Immature natural killer cell (primary cell): ENCODE results near the gene UCP3. TPM values are rescaled to one million over a fixed set of nuclear protein-coding genes. Genes with fewer than 3 reads are reported as not detected.

Experiments
- DNase-seq, 3 donors: peaks; one replicate each; pipeline ENCODE4 v3.0.0; 2022; ENCODE audit warnings: mixed read lengths in 1 of 3
- H3K27ac Mint-ChIP-seq, 6 donors: one replicate each; pipeline ENCODE4 v1.8.0; 2020; ENCODE audit warnings: mixed read lengths in 6 of 6, mild to moderate bottlenecking in 5 of 6, inconsistent platforms in 4 of 6, moderate library complexity in 3 of 6
- H3K27me3 Mint-ChIP-seq, 3 donors: one replicate each; pipeline ENCODE4 v1.8.0; 2020 to 2021; ENCODE audit warnings: low read depth in 3 of 3, mild to moderate bottlenecking in 3 of 3, mixed read lengths in 3 of 3, moderate library complexity in 3 of 3, inconsistent platforms in 1 of 3
- H3K36me3 Mint-ChIP-seq, 3 donors: one replicate each; pipeline ENCODE4 v1.8.0; 2020; ENCODE audit warnings: mixed read lengths in 3 of 3, inconsistent platforms in 2 of 3, mild to moderate bottlenecking in 2 of 3
- H3K4me1 Mint-ChIP-seq, 2 donors: one replicate each; pipeline ENCODE4 v1.8.0; 2020; ENCODE audit warnings: inconsistent platforms in 2 of 2, mild to moderate bottlenecking in 2 of 2, mixed read lengths in 2 of 2, moderate library complexity in 1 of 2
- H3K4me3 Mint-ChIP-seq, 5 donors: one replicate each; pipeline ENCODE4 v1.8.0; 2020; ENCODE audit warnings: mild to moderate bottlenecking in 5 of 5, mixed read lengths in 5 of 5, inconsistent platforms in 3 of 5, moderate library complexity in 3 of 5
- H3K9me3 Mint-ChIP-seq, 6 donors: one replicate each; pipeline ENCODE4 v1.8.0; 2020; ENCODE audit warnings: mild to moderate bottlenecking in 6 of 6, mixed read lengths in 6 of 6, inconsistent platforms in 4 of 6, moderate library complexity in 3 of 6
- polyA plus RNA-seq, 3 donors: library from polyadenylated mRNA; unstranded; fragments of 300-500 nt; fragmentation: Illumina TruSeq; gene quantifications; one replicate each; pipeline ENCODE4 v1.2.3, GENCODE V29; 2021

UCP3 gene
- polyA plus RNA-seq, 3 donors from 2014 or later, result 0.41 to 1.3 (median 0.52) TPM

DNA sequence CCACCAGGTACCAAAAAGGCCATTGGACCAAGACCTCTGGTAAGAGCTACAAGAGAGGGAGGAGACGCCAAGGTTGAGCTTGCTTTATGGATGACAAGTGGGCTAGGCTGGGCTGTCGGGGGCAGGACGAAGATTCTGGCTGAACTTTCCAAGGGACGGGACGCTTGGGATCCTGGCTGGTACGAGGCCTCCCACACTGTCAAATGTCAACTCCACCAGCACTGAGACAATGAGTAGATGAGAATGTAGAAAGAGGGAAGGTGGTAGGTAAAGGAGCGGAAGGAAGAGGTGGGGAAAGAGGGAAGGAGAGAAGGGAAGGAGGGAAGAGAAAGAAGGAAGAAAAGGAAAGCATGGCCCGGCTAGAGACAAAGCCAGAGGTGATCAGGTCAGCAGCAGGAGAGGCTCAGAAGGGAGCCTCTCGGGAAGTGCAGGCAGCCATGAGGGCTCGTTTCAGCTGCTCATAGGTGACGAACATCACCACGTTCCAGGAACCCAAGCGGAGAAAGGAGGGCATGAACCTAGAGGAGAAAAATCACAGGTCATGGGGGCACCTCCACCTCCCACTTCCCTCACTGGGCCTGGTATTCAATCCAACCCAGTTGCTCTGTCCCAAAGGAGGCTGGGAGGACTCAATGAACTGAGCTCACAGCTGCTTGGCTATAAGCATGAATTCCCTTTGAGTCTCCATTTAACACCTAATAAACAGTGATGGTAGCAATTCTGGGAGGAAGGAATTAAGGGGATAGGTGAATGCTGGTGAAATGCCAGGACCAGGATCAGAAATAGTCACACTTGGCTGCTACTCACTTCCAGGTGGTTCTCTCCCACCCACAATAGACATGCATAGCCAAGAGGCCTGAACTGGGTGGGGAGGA, 34.0 kb downstream of the UCP3 start:
- Mint-ChIP-seq H3K27me3 (peaks cover 4 to 6% (median 4%) of the 10 kb centered on the region in 3 donors), H3K4me1 (peaks cover 99% of the 10 kb centered on the region in 2 donors), H3K4me3 (peak overlapping the region; percentile 76 to 81 (median 77)), H3K9me3 (no peaks in the 10 kb centered on the region), H3K27ac (peak overlapping the region; percentile 83 to 97 (median 94)), H3K36me3 (peaks cover 34 to 57% (median 35%) of the 10 kb centered on the region in 3 donors)
- DNase-seq, result no peak

DNA sequence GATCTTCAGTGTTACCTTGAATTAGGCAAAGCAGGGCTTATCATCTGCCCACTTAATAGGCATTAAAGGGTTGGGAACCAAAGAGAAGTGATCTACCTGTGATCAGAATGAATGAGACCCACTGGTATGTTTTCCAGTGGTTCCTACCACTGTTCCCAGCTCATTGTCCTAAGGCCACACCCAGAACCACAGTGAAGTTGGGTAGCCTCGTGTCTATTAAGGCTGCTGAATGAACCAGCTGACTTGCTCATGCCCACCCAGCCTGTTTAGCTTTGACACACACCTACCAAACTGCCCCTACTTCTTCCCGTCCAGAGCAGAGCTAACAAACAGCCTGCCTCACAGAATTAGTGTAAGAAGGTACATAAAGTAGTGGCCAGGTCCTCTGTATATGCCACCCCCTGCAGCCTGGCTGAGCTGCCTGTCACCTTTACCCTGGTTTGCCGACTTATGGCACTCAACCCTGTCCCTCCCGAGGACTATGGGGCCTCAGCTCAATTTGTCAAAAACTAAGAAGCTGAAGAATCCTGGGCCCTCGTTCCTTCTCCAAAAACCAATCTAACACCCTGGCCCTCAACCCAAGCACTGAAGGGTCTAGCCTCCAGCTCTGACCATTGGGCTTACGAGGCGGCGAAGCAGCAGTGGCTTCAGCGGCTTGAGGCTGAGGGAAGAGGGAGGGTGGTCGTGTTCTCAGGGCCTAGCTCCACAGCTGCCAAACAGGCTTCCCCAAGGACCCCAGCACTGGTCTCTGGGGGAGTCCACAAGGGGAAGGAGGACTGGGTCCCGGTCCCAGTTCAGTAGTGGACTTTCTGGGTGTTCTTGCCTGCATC, 36.0 kb downstream of the UCP3 start:
- peak overlapping the region; percentile 38 to 81 (median 77) for H3K4me3 Mint-ChIP-seq
- peaks cover 0 to 5% (median 2%) of the 10 kb centered on the region in 3 donors for H3K27me3 Mint-ChIP-seq
- no peaks in the 10 kb centered on the region for H3K9me3 Mint-ChIP-seq
- DNase-seq, result no peak
- H3K4me1 Mint-ChIP-seq, result peaks cover 99% of the 10 kb centered on the region in 2 donors
- peak overlapping the region; percentile 83 to 97 (median 94) for H3K27ac Mint-ChIP-seq
- H3K36me3 Mint-ChIP-seq, result peaks cover 20 to 39% (median 28%) of the 10 kb centered on the region in 3 donors

DNA sequence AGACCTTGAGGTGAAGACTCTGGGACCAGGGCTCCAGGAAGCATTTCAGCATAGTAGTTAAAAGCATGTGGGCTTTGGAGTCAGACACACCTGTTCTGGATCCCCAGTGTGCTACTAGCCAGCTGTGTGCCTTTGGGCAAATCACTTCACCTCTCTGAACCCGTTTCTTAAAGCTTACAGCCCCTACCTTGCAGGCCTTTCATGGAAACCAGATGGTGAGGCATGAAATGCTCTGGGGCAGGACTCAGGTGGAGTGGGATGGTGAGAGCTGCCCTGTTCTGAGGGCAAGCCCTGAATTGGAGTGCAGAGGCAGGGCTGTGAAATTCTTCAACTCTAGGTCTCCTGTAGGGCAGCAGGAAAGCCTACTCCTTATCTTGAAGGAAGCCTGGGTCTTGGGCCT, 36.7 kb downstream of the UCP3 start:
- DNase-seq, result no peak
- Mint-ChIP-seq H3K4me1 (peaks cover 93 to 94% of the 10 kb centered on the region in 2 donors), H3K36me3 (peaks cover 14 to 32% (median 22%) of the 10 kb centered on the region in 3 donors), H3K27ac (peak overlapping the region; percentile 83 to 97 (median 94)), H3K27me3 (peaks cover 0 to 5% (median 2%) of the 10 kb centered on the region in 3 donors), H3K4me3 (peak overlapping the region in 2 of 5 donors; percentile 27 to 77), H3K9me3 (no peaks in the 10 kb centered on the region)

DNA sequence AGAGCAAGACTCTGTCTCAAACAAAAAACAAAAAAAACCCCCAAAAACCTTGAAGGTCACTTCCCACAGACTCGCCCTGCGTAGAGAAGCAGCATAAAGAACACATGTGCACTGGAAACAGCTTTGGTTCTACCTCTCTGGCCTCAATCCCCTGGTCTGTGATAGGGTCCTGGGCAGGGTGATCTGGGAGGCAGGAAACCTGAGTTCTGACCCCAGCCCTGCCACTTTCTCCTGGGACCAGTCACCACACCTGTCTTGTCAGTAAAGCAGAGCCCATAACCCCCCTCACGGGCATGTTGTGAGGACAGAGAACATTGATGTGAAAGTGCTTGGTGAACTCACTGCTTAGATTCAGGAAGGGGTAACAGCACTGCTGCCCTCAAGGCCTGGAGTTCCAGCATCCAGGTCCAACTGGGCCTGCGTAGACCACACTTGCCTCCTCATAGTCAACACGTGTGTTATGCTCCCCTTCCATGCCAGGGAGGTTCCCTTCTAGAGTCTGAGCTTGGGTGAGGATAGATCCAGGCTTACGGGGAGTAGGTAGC, 37.6 kb downstream of the UCP3 start:
- H3K4me3 Mint-ChIP-seq, result peak overlapping the region in 3 of 5 donors; percentile 10 to 29 (median 21)
- peaks cover 10 to 23% (median 15%) of the 10 kb centered on the region in 3 donors for H3K36me3 Mint-ChIP-seq
- H3K4me1 Mint-ChIP-seq, result peaks cover 84% of the 10 kb centered on the region in 2 donors

DNA sequence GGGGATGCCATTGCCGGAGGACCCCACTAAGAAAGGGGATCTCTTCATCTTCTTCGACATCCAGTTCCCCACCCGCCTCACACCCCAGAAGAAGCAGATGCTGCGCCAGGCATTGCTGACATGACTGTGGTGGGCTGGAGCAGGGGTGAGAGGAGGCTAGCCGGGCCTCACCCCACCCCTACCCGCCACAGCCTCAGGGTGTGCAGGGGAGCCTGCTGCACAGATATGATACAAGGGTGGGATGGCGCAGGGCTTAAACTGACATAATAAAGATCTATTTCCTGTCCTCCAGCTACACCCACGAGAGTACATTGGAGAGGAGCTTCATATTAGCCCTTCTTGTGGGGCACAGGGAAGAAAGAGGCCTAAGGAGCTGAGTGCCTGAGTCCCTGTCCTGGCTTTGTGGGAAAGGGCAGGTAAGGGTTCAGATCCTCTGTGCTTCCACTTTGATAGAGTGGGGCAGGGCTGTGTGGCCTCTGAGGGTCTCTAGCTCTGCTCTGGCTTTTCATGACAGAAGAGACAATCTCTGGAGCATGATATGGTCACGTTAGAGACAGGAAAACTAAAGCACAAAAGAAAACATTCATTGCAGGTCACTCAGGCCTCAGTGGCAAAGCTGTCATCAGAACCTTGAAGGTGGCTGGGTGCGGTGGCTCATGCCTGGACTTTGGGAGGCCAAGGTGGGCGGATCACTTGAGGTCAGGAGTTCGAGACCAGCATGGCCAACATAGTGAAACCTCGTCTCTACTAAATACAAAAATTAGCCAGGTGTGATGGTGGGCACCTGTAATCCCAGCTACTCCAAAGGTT, 38.7 kb downstream of the UCP3 start:
- peak overlapping the region; percentile 82 to 97 (median 90) for H3K27ac Mint-ChIP-seq
- peaks cover 7 to 12% (median 10%) of the 10 kb centered on the region in 3 donors for H3K36me3 Mint-ChIP-seq
- H3K4me1 Mint-ChIP-seq, result peaks cover 73 to 74% of the 10 kb centered on the region in 2 donors
- no peaks in the 10 kb centered on the region for H3K9me3 Mint-ChIP-seq
- DNase-seq, result peak; percentile 37 to 59 (median 40)
- H3K27me3 Mint-ChIP-seq, result peaks cover 0 to 5% (median 2%) of the 10 kb centered on the region in 3 donors
- H3K4me3 Mint-ChIP-seq, result peak overlapping the region in 4 of 5 donors; percentile 60 to 65 (median 62)

More for the DNA sequence above, 37.6 kb downstream of the UCP3 start:
- Mint-ChIP-seq H3K27ac (peak overlapping the region; percentile 82 to 97 (median 90)), H3K27me3 (peaks cover 0 to 5% (median 2%) of the 10 kb centered on the region in 3 donors), H3K9me3 (no peaks in the 10 kb centered on the region)
- DNase-seq, result no peak

DNA sequence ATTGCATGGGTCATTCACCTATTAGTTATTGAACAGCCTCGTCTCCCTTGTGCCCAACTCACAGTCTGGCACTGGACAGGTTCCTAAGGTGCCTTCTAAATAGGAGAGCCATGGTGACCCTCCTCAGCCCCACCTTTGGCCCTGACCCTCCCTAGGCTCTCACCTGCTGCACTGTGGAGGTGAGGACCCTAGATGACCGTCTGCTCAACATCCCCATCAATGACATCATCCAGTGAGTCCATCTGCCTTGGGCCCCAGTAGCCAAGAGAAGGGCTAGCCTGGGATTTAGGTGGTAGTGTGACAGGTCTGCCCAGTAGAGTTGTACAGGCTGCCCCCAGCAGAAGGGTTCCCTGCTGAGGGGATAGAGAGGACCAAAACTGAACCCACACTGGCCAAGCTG, 39.8 kb downstream of the UCP3 start:
- Mint-ChIP-seq H3K4me1 (peaks cover 69 to 70% of the 10 kb centered on the region in 2 donors), H3K36me3 (peaks cover 0 to 3% (median 1%) of the 10 kb centered on the region in 3 donors), H3K9me3 (no peaks in the 10 kb centered on the region), H3K27ac (peak overlapping the region; percentile 82 to 97 (median 90)), H3K4me3 (peak overlapping the region in 2 of 5 donors; percentile 10 to 65), H3K27me3 (peaks cover 0 to 8% (median 2%) of the 10 kb centered on the region in 3 donors)
- no peak for DNase-seq

DNA sequence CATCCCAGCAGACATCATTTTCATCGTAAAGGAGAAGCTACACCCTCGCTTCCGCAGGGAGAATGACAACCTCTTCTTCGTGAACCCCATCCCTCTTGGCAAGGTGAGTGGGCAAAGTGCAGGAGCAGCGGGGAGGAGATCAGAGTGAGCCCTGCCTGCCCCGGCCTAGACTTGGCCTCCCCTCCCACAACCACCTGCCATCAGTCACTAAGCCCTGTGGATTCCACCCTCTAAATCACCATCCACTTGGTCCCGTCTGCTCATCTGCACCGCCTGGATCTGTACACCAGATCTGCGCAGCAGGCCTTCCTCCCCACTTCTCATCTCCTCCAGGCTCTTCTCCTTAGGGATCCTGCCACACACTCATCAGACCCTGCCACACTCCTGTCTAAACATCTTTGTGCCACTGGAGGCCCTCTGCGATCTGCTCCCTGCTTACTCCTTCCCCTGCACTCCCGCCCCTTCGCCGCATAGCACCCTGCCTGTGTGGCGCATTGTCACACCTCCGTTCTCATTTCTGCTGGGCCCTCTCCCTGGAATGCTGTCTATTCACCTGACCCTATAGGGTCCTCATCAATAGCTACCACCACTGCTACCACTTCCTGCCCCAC, 40.4 kb downstream of the UCP3 start:
- Mint-ChIP-seq H3K4me3 (peak overlapping the region in 2 of 5 donors; percentile 19 to 32), H3K4me1 (peaks cover 65 to 68% of the 10 kb centered on the region in 2 donors), H3K9me3 (no peaks in the 10 kb centered on the region), H3K36me3 (no peaks in the 10 kb centered on the region), H3K27ac (peak overlapping the region; percentile 71 to 97 (median 90)), H3K27me3 (peaks cover 0 to 6% (median 2%) of the 10 kb centered on the region in 3 donors)
- no peak for DNase-seq

DNA sequence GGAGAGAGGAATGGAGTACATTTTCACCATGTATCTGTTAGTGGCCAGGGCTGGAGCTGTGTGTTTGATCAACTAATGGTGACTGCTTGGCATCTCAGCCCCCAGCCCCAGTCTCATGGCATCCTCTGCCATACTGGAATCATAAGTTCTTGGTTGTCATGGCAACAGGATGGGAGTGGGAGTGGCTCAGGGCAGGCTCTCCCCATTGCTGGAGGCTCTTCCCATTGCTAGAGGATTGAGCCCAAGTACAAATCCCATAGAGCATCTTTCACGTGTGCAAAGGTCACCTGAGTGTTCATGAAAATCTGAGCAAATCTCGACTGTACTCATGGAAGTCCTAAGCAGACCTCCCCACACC, 43.1 kb downstream of the UCP3 start:
- H3K4me3 Mint-ChIP-seq, result no peak overlapping the region
- DNase-seq, result no peak
- H3K27ac Mint-ChIP-seq, result no peak overlapping the region
- peaks cover 0 to 6% (median 1%) of the 10 kb centered on the region in 3 donors for H3K27me3 Mint-ChIP-seq
- no peaks in the 10 kb centered on the region for H3K36me3 Mint-ChIP-seq
- H3K9me3 Mint-ChIP-seq, result no peaks in the 10 kb centered on the region
- H3K4me1 Mint-ChIP-seq, result peaks cover 38 to 40% of the 10 kb centered on the region in 2 donors

DNA sequence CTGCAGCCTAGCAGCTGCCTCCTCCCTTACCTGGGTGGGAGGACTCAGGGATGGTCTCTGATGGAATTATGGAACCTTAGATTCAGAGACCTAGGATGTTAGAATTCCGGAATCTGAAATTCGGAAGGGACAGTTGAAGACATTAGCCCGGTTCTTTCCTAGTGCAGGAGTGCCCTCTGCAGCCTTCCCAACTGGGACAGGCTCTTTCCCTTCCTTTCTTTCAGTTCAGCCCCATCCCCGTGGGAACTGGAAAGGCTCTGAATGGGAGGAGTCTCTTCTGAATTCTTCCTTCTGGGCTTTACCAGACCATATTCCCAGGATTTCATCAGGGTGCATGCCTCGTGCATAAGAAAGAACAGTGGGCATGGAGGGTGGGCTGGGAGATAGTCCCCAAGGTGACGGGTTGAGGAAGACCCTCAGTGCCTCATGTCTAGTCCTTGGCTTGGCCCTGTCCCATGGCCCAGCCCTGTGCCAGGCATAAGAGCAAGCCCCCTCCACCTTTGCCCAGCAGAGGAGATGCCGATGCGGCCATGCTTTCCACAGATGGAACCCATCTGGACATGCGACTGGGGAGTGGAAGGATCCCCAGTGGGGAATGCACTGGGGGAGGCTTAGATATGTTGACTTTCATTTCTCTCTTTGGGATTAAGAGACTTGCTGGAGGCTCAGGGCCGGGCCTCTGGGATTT, 43.7 kb downstream of the UCP3 start:
- peaks cover 34 to 37% of the 10 kb centered on the region in 2 donors for H3K4me1 Mint-ChIP-seq

DNA sequence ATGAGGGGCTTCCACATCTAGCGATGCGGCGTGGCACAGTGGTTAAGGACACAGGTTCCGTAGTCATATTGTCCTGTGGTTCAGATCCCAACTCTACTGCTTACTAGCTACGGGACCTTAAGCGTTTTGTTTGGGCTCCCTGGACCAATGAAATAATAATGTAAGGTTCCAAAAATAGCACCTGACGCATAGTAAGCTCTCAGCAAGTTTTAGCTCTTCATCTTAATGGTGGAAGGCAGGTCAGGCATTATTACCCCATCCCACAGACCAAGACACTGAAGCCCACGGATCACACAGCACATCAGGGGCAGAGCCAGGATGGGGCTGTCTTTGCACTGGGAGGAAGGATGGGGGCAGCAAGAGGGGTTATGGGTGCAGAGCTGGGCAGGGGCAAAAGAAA, 45.0 kb downstream of the UCP3 start:
- Mint-ChIP-seq H3K9me3 (no peaks in the 10 kb centered on the region), H3K36me3 (no peaks in the 10 kb centered on the region), H3K27ac (peak overlapping the region in 3 of 6 donors; percentile 25 to 31 (median 30)), H3K4me3 (no peak overlapping the region), H3K27me3 (peaks cover 1 to 6% (median 3%) of the 10 kb centered on the region in 3 donors), H3K4me1 (peaks cover 20 to 23% of the 10 kb centered on the region in 2 donors)
- no peak for DNase-seq

More for the DNA sequence above, 43.7 kb downstream of the UCP3 start:
- H3K4me3 Mint-ChIP-seq, result no peak overlapping the region
- DNase-seq, result no peak
- no peaks in the 10 kb centered on the region for H3K36me3 Mint-ChIP-seq
- H3K9me3 Mint-ChIP-seq, result no peaks in the 10 kb centered on the region
- no peak overlapping the region for H3K27ac Mint-ChIP-seq
- peaks cover 0 to 6% (median 1%) of the 10 kb centered on the region in 3 donors for H3K27me3 Mint-ChIP-seq

DNA sequence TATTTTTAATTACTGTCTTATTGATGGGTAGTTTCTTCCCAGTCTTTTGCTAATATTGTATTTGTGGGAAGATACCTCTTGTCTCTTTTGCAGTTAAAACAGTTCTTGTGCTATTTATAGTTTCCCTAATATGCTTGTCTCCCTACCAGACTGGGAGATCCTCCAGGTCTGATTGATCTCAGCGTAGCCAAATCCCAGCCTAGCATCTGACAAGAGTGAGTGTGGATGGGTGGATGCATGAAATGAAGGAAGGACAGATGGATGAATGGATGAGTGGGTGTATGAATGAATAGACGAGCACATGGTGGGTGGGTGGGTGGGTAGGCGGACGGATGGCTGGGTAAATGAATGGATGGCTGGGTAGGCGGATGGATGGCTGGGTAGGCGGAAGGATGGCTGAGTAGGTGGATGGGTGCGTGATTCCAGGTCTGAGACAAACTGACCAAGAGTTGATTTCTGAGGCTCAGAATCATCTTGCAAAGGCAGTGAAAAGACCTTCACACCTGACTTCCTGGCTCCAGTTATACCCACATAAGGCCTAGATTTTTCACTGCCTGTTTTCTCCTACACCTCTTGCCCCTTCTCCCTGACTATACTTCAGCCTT, 46.7 kb downstream of the UCP3 start:
- H3K27me3 Mint-ChIP-seq, result peaks cover 1 to 8% (median 3%) of the 10 kb centered on the region in 3 donors
- no peak for DNase-seq
- no peak overlapping the region for H3K27ac Mint-ChIP-seq
- no peaks in the 10 kb centered on the region for H3K9me3 Mint-ChIP-seq
- no peak overlapping the region for H3K4me3 Mint-ChIP-seq
- H3K4me1 Mint-ChIP-seq, result peaks cover 9 to 16% of the 10 kb centered on the region in 2 donors
- no peaks in the 10 kb centered on the region for H3K36me3 Mint-ChIP-seq
